Sciatic nerve (tissue), 2 donors: ENCODE data around the gene TSEN15. TPM values are rescaled to one million over a fixed set of nuclear protein-coding genes. Genes with fewer than 3 reads are reported as not detected.
"Not testable (repeated sequence)": the region's sequence is repeated elsewhere in the genome, so short reads cannot be mapped to it uniquely, and the experiment has no call there.

Experiments used
- ATAC-seq: fragments of 200-7000 bp; cut with Tn5 transposase; one replicate; pipeline ENCODE4 v1.9.1; 2020; ENCODE audit warnings: mild to moderate bottlenecking, moderate library complexity
- DNase-seq: peaks from one replicate; pipeline ENCODE4 v3.0.0-alpha.2; 2020; ENCODE audit warnings: low spot score
- intact Hi-C: fragments of 100-400 bp; cut with DNase I; formaldehyde crosslinking; loops from one replicate; pipeline ENCODE4 v1.14.2; 2022
- total RNA-seq: library from RNA; stranded (reverse); fragmentation: NEBNext Ultra II Directional; extraction: Animal tissue kit (Norgen Biotek cat#: 25700); gene quantifications from one replicate; pipeline ENCODE4 v1.2.1, GENCODE V29; 2021
- donor health status: DM: no; HTN: no; CAD: no.
- donor health status: DM: no; HTN: no; CAD: no.

Gene TSEN15
- total RNA-seq, 1 donor from 2014 or later = 22.3 TPM

- ATAC-seq = no peak
- no peak for DNase-seq
- intact Hi-C loops = loop anchor here (10.0 kb wide), 1 partner anchor 144 kb away; no protein-coding TSS in a partner anchor
Measured at GRCh38 chr1:184080309-184080708, 28.8 kb downstream of the TSEN15 start.

GRCh38 chr1:184082541-184083415, 31.2 kb downstream of the TSEN15 start:
- no peak for DNase-seq
- intact Hi-C loops = loop anchor here (10.0 kb wide), 1 partner anchor 142 kb away; no protein-coding TSS in a partner anchor
- ATAC-seq = no peak

- DNase-seq (no peak), ATAC-seq (no peak)
- intact Hi-C loops = loop anchor here (10.0 kb wide), 1 partner anchor 139 kb away; no protein-coding TSS in a partner anchor
Measured at GRCh38 chr1:184085667-184086066, 34.1 kb downstream of the TSEN15 start.

- intact Hi-C loops = loop anchor here (10.0 kb wide), 1 partner anchor 137 kb away; no protein-coding TSS in a partner anchor
- no peak for ATAC-seq
- no peak for DNase-seq
Measured at GRCh38 chr1:184088037-184088436, 36.5 kb downstream of the TSEN15 start.

- DNase-seq (no peak), ATAC-seq (no peak)
- intact Hi-C loops = no loop called here
Measured at GRCh38 chr1:184093071-184093470, 41.5 kb downstream of the TSEN15 start.

GRCh38 chr1:184096005-184096404, 44.5 kb downstream of the TSEN15 start:
- intact Hi-C loops = no loop called here
- DNase-seq = no peak
- no peak for ATAC-seq

- intact Hi-C loops, DNase-seq, ATAC-seq: not testable (repeated sequence)
Measured at GRCh38 chr1:184096580-184096979, 45.0 kb downstream of the TSEN15 start.

- no peak for ATAC-seq
- intact Hi-C loops = no loop called here
- no peak for DNase-seq
Measured at GRCh38 chr1:184101141-184101540, 49.6 kb downstream of the TSEN15 start.

- no peak for ATAC-seq
- intact Hi-C loops = no loop called here
Measured at GRCh38 chr1:184101571-184101970, 50.0 kb downstream of the TSEN15 start.

GRCh38 chr1:184110272-184111204, 59.0 kb downstream of the TSEN15 start:
- intact Hi-C loops = no loop called here
- ATAC-seq (no peak), DNase-seq (no peak)

More at GRCh38 chr1:184101571-184101970, 50.0 kb downstream of the TSEN15 start:
- DNase-seq = no peak

GRCh38 chr1:184112176-184112948, 60.8 kb downstream of the TSEN15 start:
- no peak for DNase-seq
- no peak for ATAC-seq
- intact Hi-C loops = no loop called here

GRCh38 chr1:184113251-184113650, 61.7 kb downstream of the TSEN15 start:
- intact Hi-C loops = no loop called here
- ATAC-seq = no peak
- DNase-seq = no peak

GRCh38 chr1:184114818-184115398, 63.4 kb downstream of the TSEN15 start:
- intact Hi-C loops = no loop called here
- ATAC-seq (no peak), DNase-seq (no peak)

GRCh38 chr1:184116287-184116686, 64.8 kb downstream of the TSEN15 start:
- intact Hi-C loops = no loop called here
- no peak for ATAC-seq
- DNase-seq = no peak

- DNase-seq = no peak
- intact Hi-C loops = no loop called here
- ATAC-seq = no peak
Measured at GRCh38 chr1:184118046-184118445, 66.5 kb downstream of the TSEN15 start.
